OCI-LY1 (cell line): ENCODE measurements around the gene SDHAF3.

Source experiments
- H2AFZ ChIP-seq: fragments of 200-600 bp; sonication (generic), shearing (Covaris generic); 2 replicates; pipeline ENCODE4 v1.6.0; 2014; ENCODE audit warnings: antibody characterized with exemption, mild to moderate bottlenecking, low read length
- H3F3A ChIP-seq: fragments of 200-600 bp; sonication (generic), shearing (Covaris generic); 2 replicates; pipeline ENCODE4 v1.6.0; 2014; ENCODE audit warnings: mild to moderate bottlenecking, antibody characterized with exemption, low read length, moderate library complexity; ENCODE audit not compliant: insufficient read depth
- H3K27ac ChIP-seq: fragments of 200-600 bp; sonication (generic); 2 replicates; pipeline ENCODE4 v1.5.1; 2014; ENCODE audit warnings: low read length, mixed run types, mild to moderate bottlenecking, low read depth; ENCODE audit not compliant: poor library complexity, severe bottlenecking
- H3K27me3 ChIP-seq: fragments of 200-600 bp; sonication (generic); 2 replicates; pipeline ENCODE4 v1.6.0; 2014; ENCODE audit warnings: antibody characterized with exemption, mild to moderate bottlenecking, low read length, moderate library complexity; ENCODE audit not compliant: insufficient read depth
- H3K36me3 ChIP-seq: fragments of 200-600 bp; sonication (generic); 2 replicates; pipeline ENCODE4 v1.6.1; 2014; ENCODE audit warnings: mild to moderate bottlenecking, antibody characterized with exemption, low read length, moderate library complexity, mixed read lengths; ENCODE audit not compliant: insufficient read depth
- H3K4me1 ChIP-seq: fragments of 200-600 bp; sonication (generic); 2 replicates; pipeline ENCODE4 v1.5.1; 2014; ENCODE audit warnings: mild to moderate bottlenecking, low read length, moderate library complexity; ENCODE audit not compliant: insufficient read depth, severe bottlenecking
- H3K4me2 ChIP-seq: fragments of 200-600 bp; sonication (generic), shearing (Covaris generic); 2 replicates; pipeline ENCODE4 v1.6.1; 2014; ENCODE audit warnings: low read length
- H3K4me3 ChIP-seq: fragments of 200-600 bp; sonication (generic); 2 replicates; pipeline ENCODE4 v1.5.1; 2014; ENCODE audit warnings: low read length, low read depth, mild to moderate bottlenecking, mixed read lengths; ENCODE audit not compliant: poor library complexity, severe bottlenecking
- H3K79me2 ChIP-seq: fragments of 200-600 bp; shearing (Covaris generic); 2 replicates; pipeline ENCODE4 v1.6.1; 2016; ENCODE audit warnings: mixed run types, low read length, mixed read lengths; ENCODE audit not compliant: insufficient read depth
- H3K9ac ChIP-seq: fragments of 200-600 bp; sonication (generic), shearing (Covaris generic); 2 replicates; pipeline ENCODE4 v1.6.1; 2014; ENCODE audit warnings: mild to moderate bottlenecking, low read length, mixed read lengths
- H3K9me2 ChIP-seq: fragments of 200-600 bp; sonication (generic), shearing (Covaris generic); 2 replicates; pipeline ENCODE4 v1.6.1; 2014; ENCODE audit warnings: low read depth, mild to moderate bottlenecking, low read length, mixed read lengths
- H3K9me3 ChIP-seq: fragments of 200-600 bp; shearing (Covaris generic); 2 replicates; pipeline ENCODE4 v1.6.1; 2014; ENCODE audit warnings: low read length, mixed read lengths
- H4K20me1 ChIP-seq: fragments of 200-600 bp; sonication (generic), shearing (Covaris generic); 2 replicates; pipeline ENCODE4 v1.6.0; 2016; ENCODE audit warnings: mild to moderate bottlenecking, low read length; ENCODE audit not compliant: insufficient read depth
- EZH2 ChIP-seq: fragments of 200-600 bp; sonication (generic), shearing (Covaris generic); IDR thresholded peaks from 2 replicates; pipeline ENCODE4 v1.8.0; 2017; ENCODE audit warnings: borderline replicate concordance, mixed run types, mild to moderate bottlenecking, antibody characterized with exemption, low read length, moderate library complexity, mixed read lengths
- TF ChIP-seq, protein P1 (sequence below): fragments of 200-600 bp; sonication (generic), shearing (Covaris generic); IDR thresholded peaks from 2 replicates; pipeline ENCODE4 v1.5.1; 2017; ENCODE audit warnings: mild to moderate bottlenecking, antibody characterized with exemption, low read length, moderate library complexity, mixed read lengths

The SDHAF3 gene

DNA sequence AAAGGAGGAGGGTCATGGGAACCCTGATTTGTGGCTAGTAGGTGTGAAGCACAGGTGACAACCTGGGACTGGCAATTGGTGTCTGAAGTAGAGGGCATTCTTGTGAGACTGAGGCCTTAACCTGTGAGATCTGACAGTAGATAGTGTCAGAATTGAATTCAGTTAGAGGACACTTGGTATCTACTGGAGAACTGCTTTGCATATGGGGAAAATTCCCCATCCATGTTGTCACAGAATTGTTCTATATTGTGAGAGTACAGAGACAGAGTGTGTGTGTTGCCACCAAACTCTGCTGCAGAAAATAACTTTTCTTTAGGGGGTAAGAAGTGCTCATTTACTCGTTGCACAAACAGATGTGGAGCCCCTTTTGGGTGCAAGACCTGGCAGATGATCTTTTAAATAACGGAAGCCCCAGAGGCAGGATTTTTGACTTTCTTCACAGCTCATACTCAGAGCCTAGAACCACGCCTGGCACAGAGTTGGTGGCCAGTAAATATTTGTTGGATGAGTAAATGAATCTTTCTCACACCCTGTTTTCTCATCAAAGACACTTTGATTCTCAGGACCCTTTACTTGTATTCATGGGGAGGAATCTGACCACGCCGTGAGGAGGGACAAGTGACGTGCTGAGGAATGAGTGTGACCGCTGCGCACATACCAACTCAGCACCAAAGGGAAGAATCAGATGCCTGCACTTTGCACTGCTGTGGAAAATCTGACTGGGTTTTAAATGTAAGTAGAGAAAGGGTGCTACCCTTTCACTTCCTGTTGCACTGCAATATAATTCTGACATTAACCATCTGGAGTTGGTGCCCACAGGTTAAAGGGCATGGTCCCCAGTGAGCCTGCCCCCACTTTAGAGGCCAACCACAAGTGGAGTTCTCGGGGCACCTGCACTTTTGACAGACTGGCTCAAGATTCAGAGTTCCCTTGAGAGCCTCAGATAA lies 39.2 kb upstream of the SDHAF3 start:
- Histone ChIP-seq H3K9me3 (no peaks in the 10 kb centered on the region), H3K4me3 (no peak overlapping the region), H3K9ac (no peak overlapping the region), H2AFZ (no peak overlapping the region), H3K9me2 (no peaks in the 10 kb centered on the region), H3K4me1 (peaks cover 26% of the 10 kb centered on the region), H4K20me1 (no peaks in the 10 kb centered on the region), H3K79me2 (no peaks in the 10 kb centered on the region), H3K36me3 (no peaks in the 10 kb centered on the region), H3K4me2 (peak overlapping the region; percentile 36), H3K27me3 (no peaks in the 10 kb centered on the region), H3F3A (no peaks in the 10 kb centered on the region), H3K27ac (peak overlapping the region; percentile 77)
- no peak for TF ChIP-seq EZH2

DNA sequence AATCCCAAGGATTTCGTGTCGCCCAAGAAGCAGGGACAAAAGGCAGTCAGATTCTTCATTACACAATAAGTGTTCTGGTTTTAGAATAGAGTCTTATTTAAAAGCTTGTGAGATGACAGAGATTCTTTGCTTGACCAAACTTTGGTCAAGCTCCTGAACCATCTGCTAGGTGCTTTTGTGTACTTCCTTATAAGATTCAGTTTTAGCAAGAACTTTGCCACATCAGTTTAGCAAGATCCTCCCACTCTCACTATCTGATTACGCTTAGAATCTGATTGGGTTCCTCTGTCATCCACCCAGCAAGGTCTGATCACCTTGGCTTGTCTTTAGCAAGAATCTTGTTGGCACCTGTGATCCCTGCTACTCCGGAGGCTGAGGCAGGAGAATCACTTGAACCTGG lies 38.2 kb upstream of the SDHAF3 start:
- Histone ChIP-seq H3K79me2 (no peaks in the 10 kb centered on the region), H3K9me3 (no peaks in the 10 kb centered on the region), H3K9me2 (no peaks in the 10 kb centered on the region), H3K4me1 (peaks cover 26% of the 10 kb centered on the region), H3K36me3 (no peaks in the 10 kb centered on the region), H3F3A (no peaks in the 10 kb centered on the region), H4K20me1 (no peaks in the 10 kb centered on the region), H3K9ac (no peak overlapping the region), H3K4me2 (peak overlapping the region; percentile 36), H2AFZ (no peak overlapping the region), H3K4me3 (no peak overlapping the region), H3K27me3 (no peaks in the 10 kb centered on the region), H3K27ac (peak overlapping the region; percentile 77)
- TF ChIP-seq, protein P1, sequence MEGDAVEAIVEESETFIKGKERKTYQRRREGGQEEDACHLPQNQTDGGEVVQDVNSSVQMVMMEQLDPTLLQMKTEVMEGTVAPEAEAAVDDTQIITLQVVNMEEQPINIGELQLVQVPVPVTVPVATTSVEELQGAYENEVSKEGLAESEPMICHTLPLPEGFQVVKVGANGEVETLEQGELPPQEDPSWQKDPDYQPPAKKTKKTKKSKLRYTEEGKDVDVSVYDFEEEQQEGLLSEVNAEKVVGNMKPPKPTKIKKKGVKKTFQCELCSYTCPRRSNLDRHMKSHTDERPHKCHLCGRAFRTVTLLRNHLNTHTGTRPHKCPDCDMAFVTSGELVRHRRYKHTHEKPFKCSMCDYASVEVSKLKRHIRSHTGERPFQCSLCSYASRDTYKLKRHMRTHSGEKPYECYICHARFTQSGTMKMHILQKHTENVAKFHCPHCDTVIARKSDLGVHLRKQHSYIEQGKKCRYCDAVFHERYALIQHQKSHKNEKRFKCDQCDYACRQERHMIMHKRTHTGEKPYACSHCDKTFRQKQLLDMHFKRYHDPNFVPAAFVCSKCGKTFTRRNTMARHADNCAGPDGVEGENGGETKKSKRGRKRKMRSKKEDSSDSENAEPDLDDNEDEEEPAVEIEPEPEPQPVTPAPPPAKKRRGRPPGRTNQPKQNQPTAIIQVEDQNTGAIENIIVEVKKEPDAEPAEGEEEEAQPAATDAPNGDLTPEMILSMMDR, result no peak
- no peak for TF ChIP-seq EZH2

DNA sequence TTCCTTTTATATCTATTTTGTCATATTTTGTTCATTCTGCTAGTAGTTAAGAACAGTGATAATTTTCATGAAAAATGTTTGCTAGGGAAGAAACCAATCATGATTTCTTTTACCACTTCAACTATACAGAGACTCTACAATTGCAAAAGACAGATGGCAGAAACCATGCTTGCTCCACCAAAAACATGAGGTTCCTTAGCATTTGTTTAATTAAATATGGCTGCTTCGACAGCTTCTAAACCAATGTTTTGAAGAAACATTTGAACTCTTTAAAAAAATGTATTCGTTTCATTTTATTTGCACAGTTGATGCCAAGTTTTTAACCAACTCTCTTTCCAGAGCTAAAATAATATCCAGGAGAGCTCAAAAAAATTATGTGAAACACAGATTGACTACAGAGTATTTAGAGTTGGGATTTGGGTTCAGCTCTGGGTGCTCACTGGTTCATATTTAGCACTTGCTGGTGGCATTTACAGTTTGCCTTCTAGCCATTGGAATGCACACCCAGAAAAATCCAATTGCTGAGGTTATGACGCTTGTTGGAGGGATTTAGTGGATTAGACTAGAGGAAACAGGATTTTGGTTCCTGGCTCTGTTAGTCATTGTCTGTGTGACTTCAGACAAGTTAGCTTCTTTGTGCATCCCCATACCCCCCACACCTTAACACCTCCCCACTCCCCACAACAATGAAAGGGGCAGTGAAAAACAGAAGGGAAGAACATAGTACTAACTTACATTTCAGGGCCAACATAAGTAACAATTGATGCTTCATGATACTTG lies 35.8 kb upstream of the SDHAF3 start:
- Histone ChIP-seq H3K9ac (no peak overlapping the region), H3K9me2 (no peaks in the 10 kb centered on the region), H4K20me1 (no peaks in the 10 kb centered on the region), H3K4me3 (no peak overlapping the region), H3K4me2 (no peak overlapping the region), H3K79me2 (no peaks in the 10 kb centered on the region), H3K9me3 (no peaks in the 10 kb centered on the region), H3K4me1 (peaks cover 26% of the 10 kb centered on the region), H3F3A (no peaks in the 10 kb centered on the region), H2AFZ (no peak overlapping the region), H3K36me3 (no peaks in the 10 kb centered on the region), H3K27ac (no peak overlapping the region), H3K27me3 (no peaks in the 10 kb centered on the region)
- TF ChIP-seq, protein P1, result no peak
